Measurements from ENCODE around the gene TMEM272.

DNA sequence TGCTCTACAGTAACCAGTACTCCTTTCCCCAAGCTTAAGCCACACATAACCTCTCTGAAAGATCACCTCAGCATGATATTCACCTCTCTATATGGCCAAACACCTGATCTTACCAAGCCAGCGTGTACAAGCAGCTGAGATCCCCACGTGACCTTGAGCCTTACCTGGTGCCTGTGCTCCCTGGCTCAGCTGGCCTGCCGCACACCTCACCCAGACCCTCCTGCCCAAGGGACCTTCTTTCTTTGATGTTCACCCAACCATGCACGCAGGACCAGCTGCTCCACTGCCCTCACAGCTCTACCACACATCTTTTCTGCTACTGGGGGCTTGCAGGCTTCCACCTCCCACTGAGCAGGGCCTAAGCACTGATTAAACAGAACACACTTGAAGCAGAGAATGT lies 50.0 kb downstream of the TMEM272 start:
- TF ChIP-seq, protein P1, sequence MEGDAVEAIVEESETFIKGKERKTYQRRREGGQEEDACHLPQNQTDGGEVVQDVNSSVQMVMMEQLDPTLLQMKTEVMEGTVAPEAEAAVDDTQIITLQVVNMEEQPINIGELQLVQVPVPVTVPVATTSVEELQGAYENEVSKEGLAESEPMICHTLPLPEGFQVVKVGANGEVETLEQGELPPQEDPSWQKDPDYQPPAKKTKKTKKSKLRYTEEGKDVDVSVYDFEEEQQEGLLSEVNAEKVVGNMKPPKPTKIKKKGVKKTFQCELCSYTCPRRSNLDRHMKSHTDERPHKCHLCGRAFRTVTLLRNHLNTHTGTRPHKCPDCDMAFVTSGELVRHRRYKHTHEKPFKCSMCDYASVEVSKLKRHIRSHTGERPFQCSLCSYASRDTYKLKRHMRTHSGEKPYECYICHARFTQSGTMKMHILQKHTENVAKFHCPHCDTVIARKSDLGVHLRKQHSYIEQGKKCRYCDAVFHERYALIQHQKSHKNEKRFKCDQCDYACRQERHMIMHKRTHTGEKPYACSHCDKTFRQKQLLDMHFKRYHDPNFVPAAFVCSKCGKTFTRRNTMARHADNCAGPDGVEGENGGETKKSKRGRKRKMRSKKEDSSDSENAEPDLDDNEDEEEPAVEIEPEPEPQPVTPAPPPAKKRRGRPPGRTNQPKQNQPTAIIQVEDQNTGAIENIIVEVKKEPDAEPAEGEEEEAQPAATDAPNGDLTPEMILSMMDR (conservative IDR thresholded peaks at IDR 0.05; ENCODE audit: low read depth, low read length), result no peak
- no peak for TF ChIP-seq EZH2 (IDR thresholded peaks at IDR 0.05; ENCODE audit: low read length, unreplicated experiment)

Data from PC-3 (cell line).